ENCODE data around the gene ACACA. TPM values are rescaled to one million over a fixed set of nuclear protein-coding genes. Genes with fewer than 3 reads are reported as not detected.
A peak's percentile ranks its signal among the peaks of the same experiment; 100 is the strongest.

Gene ACACA
- total RNA-seq, 1 donor from 2014 or later = 111 TPM

DNA sequence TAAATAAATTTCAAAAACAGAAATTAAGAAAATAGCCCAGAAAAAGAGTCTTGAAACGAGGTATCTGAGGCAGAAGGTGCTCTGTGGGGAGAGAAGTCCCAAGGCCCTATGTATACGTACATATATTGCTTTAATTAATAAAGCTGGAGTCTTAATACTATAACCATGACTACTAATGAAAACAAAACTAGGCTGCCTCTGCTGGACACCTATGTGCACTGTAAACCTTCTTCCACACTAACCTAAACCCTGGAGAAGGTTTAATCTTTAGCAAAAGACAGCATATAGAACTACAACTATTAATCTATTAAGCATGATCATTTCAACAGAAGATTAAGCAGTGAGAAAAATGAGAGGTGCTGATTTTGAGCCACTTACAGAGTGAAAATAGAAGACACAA is 184.8 kb downstream of the ACACA start:
- no peak for DNase-seq (ENCODE audit: low spot score, unreplicated experiment)
- Mint-ChIP-seq H3K9me3 (ENCODE audit: low read depth) (no peaks in the 10 kb centered on the region), H3K36me3 (ENCODE audit: insufficient read depth) (peaks cover 8% of the 10 kb centered on the region), H3K27me3 (no peaks in the 10 kb centered on the region), H3K27ac (no peak overlapping the region), H3K4me1 (ENCODE audit: low read depth) (no peaks in the 10 kb centered on the region), H3K4me3 (ENCODE audit: low read depth) (no peak overlapping the region)
- TF ChIP-seq, protein P1, sequence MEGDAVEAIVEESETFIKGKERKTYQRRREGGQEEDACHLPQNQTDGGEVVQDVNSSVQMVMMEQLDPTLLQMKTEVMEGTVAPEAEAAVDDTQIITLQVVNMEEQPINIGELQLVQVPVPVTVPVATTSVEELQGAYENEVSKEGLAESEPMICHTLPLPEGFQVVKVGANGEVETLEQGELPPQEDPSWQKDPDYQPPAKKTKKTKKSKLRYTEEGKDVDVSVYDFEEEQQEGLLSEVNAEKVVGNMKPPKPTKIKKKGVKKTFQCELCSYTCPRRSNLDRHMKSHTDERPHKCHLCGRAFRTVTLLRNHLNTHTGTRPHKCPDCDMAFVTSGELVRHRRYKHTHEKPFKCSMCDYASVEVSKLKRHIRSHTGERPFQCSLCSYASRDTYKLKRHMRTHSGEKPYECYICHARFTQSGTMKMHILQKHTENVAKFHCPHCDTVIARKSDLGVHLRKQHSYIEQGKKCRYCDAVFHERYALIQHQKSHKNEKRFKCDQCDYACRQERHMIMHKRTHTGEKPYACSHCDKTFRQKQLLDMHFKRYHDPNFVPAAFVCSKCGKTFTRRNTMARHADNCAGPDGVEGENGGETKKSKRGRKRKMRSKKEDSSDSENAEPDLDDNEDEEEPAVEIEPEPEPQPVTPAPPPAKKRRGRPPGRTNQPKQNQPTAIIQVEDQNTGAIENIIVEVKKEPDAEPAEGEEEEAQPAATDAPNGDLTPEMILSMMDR (IDR thresholded peaks at IDR 0.05; ENCODE audit: unreplicated experiment) = no peak

DNA sequence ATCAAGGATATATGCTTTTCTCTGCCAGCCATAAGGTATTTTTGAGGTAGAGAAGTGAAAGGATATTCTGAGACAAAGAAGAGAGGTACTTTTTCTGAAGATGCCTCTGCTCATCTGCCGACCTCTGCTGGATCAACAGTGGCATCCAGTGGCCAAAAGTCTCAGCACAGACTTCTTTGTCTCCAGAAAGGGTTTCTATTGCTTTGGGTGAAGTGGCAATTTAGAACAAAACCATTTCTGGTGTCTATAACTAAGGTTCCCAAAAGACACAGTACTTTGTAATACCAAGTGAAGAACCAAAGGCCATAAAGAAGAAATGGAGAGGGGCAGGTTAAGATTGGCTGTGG is 186.1 kb downstream of the ACACA start:
- TF ChIP-seq, protein P1 (IDR thresholded peaks at IDR 0.05; ENCODE audit: unreplicated experiment) = peak; percentile 33
- Mint-ChIP-seq H3K27me3 (no peaks in the 10 kb centered on the region), H3K27ac (no peak overlapping the region), H3K9me3 (ENCODE audit: low read depth) (no peaks in the 10 kb centered on the region), H3K4me3 (ENCODE audit: low read depth) (no peak overlapping the region), H3K36me3 (ENCODE audit: insufficient read depth) (peaks cover 8% of the 10 kb centered on the region), H3K4me1 (ENCODE audit: low read depth) (no peaks in the 10 kb centered on the region)
- DNase-seq (ENCODE audit: low spot score, unreplicated experiment) = no peak

DNA sequence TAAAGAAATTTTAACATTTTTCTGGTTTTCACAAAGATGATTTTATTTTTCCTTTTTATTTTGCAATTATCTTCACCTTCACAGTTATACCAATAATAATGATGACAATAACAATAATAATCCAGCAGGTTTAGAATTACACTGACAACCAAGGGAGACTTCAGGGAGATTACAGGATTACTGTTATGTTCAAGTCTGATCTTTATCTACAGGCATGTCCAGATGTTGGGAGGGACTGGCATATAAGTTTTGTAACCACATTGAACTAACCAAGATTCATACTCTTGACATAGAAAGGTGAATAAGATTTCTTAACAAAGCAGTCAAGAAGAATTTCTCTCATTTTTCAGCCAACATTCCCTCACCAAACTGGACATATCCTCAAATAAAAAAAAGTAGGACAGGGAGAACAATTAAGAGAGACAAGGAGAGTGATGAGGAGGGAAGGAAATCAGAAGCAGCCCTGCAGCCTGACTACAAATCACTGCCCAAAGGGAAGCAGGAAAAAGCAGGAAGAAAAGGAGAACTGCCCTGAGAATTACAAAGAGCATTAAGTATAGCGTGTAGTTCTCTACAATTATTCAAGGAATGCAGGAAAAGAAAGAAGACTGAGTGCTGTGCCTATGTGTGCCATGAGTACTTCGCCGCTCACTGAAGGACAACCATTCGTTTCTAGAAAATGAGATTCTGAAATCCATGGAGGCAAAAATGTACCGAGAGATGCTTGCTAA is 186.6 kb downstream of the ACACA start:
- no peak for DNase-seq (ENCODE audit: low spot score, unreplicated experiment)
- TF ChIP-seq, protein P1 (IDR thresholded peaks at IDR 0.05; ENCODE audit: unreplicated experiment) = no peak
- Mint-ChIP-seq H3K4me1 (ENCODE audit: low read depth) (no peaks in the 10 kb centered on the region), H3K4me3 (ENCODE audit: low read depth) (no peak overlapping the region), H3K27me3 (no peaks in the 10 kb centered on the region), H3K36me3 (ENCODE audit: insufficient read depth) (peaks cover 6% of the 10 kb centered on the region), H3K27ac (peak overlapping the region; percentile 19), H3K9me3 (ENCODE audit: low read depth) (no peaks in the 10 kb centered on the region)

DNA sequence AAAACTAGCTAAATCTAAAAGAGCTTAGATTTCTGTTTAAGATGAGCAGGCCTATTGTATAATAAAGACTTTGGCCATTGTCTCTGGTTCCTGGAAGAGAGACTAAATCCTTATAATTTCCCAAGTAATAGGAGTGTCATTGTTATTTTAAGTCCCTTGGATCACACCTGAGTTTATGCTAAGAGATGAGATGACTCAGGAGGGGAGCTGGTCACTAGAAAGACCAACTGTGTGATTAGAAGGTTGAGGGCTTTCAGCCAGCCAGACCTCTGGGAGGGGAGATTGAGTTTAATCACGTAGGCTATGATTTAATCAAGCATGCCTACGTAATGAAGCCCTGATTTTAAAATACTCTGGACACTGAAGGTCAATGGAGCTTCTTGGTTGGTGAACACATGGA is 187.8 kb downstream of the ACACA start:
- TF ChIP-seq, protein P1 (IDR thresholded peaks at IDR 0.05; ENCODE audit: unreplicated experiment) = no peak
- Mint-ChIP-seq H3K27ac (peak overlapping the region; percentile 23), H3K27me3 (no peaks in the 10 kb centered on the region), H3K36me3 (ENCODE audit: insufficient read depth) (peaks cover 6% of the 10 kb centered on the region), H3K9me3 (ENCODE audit: low read depth) (no peaks in the 10 kb centered on the region), H3K4me3 (ENCODE audit: low read depth) (no peak overlapping the region), H3K4me1 (ENCODE audit: low read depth) (no peaks in the 10 kb centered on the region)
- DNase-seq (ENCODE audit: low spot score, unreplicated experiment) = no peak

DNA sequence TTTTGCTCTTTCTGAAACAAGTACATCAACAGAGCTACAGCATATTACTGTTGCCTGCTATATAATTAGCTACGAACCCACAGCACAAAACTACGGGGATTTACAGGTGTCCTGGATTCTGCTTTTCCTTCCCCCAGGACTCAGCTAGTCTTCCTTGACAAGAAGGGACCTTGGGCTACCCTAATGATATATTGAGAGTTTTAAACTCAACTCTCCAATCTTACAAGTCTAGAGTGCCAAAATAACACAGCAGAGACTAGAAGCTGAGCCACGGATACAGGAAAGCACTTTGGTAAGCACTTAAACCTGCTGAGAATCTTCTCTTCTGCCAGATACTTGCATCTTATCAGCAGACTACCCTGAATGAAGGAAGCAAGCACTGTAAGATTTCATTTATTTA is 192.2 kb downstream of the ACACA start:
- no peaks in the 10 kb centered on the region for H3K9me3 Mint-ChIP-seq (ENCODE audit: low read depth)

More for the DNA sequence above, 192.2 kb downstream of the ACACA start:
- Mint-ChIP-seq H3K27me3 (no peaks in the 10 kb centered on the region), H3K4me1 (ENCODE audit: low read depth) (no peaks in the 10 kb centered on the region), H3K27ac (no peak overlapping the region), H3K4me3 (ENCODE audit: low read depth) (no peak overlapping the region), H3K36me3 (ENCODE audit: insufficient read depth) (no peaks in the 10 kb centered on the region)
- TF ChIP-seq, protein P1 (IDR thresholded peaks at IDR 0.05; ENCODE audit: unreplicated experiment) = no peak
- no peak for DNase-seq (ENCODE audit: low spot score, unreplicated experiment)
